CD4-positive, alpha-beta T cell treated with Interleukin-2 at 100 ng/mL for 4 hours (primary cell): ENCODE results near the gene RAB3GAP1.
"Not testable (repeated sequence)": the region's sequence is repeated elsewhere in the genome, so short reads cannot be mapped to it uniquely, and the experiment has no call there.

Experiments used
- DNase-seq: peaks from one replicate; pipeline ENCODE4 v3.0.0-alpha.2; 2020; ENCODE audit warnings: low spot score

Gene RAB3GAP1

GRCh38 chr2:135055182-135055786, 3.2 kb downstream of the RAB3GAP1 start:
- DNase-seq, result no peak

GRCh38 chr2:135056790-135057189, 4.7 kb downstream of the RAB3GAP1 start:
- DNase-seq, result no peak

- no peak for DNase-seq
Observed at GRCh38 chr2:135059577-135059976, 7.5 kb downstream of the RAB3GAP1 start.

DNA sequence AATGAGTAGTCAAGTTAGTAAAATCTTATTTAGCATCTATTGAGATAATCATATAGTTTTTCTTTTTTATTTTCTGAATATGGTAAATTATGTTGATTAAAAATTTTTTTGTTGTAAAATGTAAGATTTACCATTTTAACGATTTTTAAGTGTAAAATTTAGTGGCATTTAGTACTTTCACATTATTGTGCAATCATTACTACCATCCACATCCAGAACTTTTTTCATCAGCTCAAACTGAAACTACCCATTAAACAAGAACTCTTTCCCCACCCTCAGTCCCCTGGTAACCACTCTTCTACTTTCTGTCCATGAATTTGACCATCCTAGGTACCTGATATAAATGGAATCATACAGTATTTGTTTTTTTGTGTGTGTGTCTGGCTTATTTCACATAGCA, 11.1 kb downstream of the RAB3GAP1 start:
- DNase-seq, result no peak

- DNase-seq, result no peak
Observed at GRCh38 chr2:135064149-135064548, 12.1 kb downstream of the RAB3GAP1 start.

DNA sequence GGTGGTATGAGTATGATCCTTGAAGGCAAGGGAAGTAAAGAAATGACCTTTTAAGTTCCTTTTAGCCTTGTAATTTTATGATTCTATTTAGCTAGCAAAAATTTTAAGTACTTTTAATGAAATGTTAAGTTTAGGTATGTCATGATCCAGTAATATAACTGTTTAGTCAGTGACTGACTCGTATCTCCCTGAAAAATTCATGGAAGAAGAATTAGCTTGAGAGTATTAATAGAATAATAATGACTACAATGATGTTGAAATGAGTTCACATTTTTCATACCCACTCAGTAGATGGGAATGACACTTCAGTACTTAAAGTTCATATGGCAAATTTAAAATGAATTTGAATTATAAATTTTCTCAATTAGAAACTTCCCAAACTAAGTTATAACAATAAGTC, 14.6 kb downstream of the RAB3GAP1 start:
- no peak for DNase-seq

DNA sequence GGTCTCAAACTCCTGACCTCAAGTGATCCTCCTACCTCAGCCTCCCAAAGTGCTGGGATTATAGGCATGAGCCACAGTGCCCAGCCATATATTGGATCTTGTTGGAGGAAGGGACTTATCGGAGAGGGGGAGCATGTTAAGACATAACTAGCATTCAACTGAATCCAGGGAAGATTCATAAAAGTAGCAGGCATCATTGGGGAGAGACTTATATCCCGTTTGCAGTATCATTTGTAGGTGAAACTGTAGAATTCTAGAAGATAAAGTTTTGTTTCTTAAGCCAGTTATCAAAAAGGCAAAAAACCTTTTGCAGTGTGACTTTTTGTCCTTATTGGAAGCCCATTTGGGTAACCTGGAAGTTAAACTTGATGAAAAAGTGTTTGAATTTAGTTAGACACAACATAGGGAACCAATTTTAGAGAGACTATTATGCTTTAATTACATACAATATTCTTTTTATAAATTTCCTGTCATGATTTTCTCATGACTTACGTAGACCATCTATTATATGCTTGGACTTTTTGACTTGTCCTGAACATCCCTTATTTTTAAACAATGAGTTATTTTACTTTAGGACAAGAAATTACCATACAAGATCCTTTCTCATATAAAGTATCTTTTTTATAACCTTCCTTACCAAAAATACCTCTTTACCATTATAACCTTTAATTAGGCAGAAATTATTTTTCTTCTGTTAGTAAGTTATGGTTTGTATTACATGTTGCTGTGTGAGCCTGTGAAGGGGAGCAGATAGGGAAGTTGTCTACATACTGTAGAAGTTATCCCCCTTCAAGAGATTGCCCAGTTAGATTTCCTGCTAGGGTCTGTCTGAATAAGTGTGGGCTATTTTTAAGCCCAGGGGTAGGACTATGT, 20.3 kb downstream of the RAB3GAP1 start:
- no peak for DNase-seq

DNA sequence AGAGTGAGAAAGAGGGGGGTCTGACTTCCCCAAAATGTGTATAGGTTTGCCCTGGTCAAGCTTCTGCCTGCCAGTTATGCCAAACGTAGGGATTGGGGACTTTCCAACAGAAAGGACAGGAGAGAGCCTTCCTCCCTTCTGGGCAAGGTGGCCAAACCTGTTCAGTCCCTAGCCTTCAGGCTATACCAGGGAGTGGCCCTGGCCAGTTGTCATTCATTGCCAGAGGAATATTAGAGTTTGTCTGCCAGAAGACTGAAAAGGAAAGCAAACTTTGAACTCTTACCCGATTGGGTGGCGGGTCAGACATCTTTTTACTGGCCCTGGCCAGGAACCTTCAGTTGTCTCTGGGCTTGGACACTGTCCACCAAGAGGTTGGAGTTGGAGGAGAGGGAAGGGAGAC, 22.1 kb downstream of the RAB3GAP1 start:
- no peak for DNase-seq

- no peak for DNase-seq
Observed at GRCh38 chr2:135076556-135076955, 24.5 kb downstream of the RAB3GAP1 start.

DNA sequence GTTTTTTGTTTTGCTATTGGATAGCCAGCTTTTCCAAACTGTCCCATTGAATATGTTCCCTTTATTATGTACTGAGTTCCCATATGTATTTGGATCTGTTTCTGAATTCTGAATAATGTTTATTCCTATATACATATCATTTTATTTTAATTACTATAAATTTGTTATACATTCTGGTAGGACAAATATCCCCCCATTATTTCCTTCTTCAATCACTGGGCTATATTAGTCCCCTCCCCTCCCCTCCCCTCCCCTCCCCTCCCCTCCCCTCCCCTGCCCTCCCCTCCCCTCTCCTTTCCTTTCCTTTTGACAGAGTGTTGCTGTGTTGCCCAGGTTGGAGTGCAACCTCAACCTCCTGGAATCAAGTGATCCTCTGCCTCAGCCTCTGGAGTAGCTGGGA, 26.3 kb downstream of the RAB3GAP1 start:
- DNase-seq, result no peak

GRCh38 chr2:135086222-135086621, 34.1 kb downstream of the RAB3GAP1 start:
- DNase-seq, result no peak

- DNase-seq, result not testable (repeated sequence)
Observed at GRCh38 chr2:135089597-135089996, 37.5 kb downstream of the RAB3GAP1 start.

DNA sequence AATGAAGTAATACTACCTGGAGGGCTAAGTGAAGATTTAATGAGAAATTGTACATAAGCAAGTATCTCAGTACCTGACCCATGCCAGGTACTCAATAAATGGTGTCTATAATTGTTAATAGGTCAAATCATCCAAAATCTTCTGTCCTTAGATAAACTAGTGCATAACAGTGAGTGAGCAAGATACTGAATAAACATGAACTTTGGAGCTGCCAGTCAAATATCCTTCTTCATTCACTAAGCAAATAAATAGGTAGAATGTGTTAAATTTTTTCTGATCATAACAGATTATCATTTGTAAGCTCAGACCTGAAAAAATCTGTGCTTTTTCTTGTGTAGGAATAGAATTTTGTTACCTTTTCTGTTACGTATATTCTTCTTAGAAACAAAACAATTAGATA, 39.6 kb downstream of the RAB3GAP1 start:
- no peak for DNase-seq

DNA sequence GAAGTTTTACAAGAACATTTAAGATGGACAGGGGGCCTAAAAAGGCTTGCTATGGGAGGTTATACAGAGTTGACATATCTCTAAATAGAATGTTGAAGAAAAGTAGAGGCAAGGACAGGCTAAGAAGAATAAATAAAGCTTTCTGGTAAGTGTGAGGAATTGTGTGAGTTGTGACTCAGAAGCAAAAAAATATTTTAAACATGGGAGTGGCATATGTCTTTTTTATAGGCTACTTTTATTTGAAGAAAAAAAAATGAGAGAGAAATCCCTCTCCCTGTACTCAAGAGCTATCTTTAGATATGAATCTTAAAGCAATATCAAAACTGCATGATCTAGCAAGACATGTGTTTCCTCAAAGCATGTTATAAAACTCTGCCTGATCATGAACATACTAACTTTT, 41.1 kb downstream of the RAB3GAP1 start:
- no peak for DNase-seq

DNA sequence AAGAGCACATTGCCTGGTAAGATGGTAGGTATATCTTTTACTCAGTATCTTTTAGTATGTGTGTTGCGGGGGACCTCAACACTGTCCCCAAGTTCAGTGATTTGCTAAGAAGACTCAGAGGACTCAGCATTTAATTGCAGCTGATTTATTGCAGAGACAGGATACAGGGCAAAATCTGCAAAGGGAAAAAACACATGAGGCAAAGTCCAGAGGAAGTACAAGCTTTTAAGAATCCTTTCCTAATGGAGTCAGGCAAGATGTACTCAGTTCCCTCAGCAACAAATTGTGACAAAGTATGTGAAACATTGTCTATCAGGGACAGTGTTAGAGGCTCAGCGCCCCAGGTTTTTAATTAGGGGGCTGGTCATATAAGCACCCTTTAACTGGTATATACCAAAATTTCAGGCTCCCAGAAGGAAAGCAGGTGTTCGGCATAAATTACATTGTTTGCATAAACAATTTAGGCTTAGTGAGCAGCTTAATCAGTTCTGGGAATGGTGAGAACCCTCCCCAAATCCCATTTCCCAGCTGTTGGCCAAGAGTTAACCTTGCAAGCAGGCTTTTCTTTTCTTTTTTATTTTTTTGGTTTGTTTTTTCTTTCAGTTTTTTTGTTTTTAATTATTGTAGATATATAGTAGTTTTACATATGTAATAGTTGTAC, 41.7 kb downstream of the RAB3GAP1 start:
- no peak for DNase-seq

DNA sequence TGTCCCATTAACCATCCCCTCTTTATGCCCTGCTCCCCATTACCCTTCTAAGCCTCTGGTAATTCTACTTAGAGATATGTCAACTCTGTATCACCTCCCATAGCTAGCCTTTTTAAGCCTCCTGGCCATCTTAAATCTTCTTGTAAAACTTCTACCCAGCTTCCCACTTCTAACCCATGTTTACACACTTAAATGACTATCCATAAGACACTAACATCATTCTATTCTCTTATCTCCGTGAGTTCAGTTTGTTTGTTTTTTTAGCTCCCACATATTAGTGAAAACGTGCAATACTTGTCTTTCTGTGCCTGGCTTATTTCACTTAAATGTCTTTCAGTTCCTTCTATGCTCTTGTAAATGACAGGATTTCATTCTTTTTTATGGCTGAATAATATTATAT, 42.4 kb downstream of the RAB3GAP1 start:
- no peak for DNase-seq

- DNase-seq, result no peak
Observed at GRCh38 chr2:135095591-135095990, 43.5 kb downstream of the RAB3GAP1 start.

DNA sequence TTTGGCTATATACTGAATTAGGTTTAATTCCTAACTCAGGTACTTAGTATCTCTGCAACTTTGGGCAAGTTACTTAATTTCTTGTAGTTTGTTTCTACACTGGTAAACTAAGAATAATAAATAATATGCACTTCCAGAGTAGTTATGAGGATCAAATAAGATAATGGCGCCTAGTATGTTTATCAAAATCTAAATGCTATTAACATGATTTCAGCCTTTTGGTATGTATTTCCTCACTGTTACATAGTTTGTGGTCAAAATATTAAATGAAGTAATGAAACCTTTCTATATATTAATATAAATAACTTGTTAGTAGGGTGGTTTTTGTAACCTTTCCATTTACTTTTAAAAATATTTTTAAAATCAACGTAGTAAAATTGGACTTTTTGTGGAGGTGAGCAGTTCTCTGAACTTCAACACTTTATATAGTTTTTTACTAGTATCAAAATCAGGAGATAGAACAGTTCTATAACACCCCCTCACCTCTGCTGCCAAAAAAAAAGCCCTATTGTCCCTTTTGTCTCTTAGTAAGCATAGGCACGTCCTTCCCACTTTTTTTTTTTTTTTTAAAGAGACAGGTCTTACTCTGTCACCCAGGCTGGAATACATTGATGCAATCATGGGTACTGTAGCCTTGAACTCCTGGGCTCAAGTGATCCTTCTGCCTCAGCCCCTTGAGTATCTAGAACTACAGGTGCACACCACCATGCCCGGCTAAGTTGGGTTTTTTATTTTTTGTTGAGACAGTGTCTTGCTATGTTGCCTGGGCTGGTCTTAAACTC, 44.8 kb downstream of the RAB3GAP1 start:
- no peak for DNase-seq

DNA sequence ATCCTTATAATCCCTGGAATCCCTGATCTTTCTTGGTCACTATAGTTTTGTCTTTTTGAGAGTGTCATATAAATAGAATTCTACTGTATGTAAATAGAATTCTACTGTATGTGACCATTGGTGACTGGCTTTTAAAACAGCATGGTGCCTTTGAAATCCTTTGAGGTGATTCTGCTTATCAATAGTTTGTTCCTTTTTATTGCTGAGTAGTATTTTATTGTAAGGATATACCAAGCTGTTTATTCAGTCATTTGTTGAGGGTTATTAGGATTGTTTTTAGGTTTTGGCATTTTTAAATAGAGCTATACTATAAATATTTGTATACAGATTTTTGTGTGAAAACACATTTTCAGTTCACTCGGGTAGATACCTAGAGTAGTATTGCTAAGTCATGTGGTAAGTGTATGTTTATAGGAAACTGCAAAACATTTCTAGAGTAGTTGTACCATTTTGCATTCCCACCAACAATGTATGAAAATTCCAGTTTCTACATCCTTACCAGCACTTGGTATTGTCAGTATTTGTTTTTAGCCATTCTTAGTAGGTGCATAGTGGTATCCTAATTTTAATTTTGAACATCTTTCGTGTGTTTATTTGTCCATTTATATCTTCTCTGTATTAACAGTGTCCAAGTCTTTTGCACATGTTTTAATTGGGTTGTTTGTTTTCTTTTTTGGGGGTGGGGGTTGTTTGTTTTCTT, 45.6 kb downstream of the RAB3GAP1 start:
- no peak for DNase-seq

GRCh38 chr2:135099802-135100483, 47.9 kb downstream of the RAB3GAP1 start:
- DNase-seq, result no peak

DNA sequence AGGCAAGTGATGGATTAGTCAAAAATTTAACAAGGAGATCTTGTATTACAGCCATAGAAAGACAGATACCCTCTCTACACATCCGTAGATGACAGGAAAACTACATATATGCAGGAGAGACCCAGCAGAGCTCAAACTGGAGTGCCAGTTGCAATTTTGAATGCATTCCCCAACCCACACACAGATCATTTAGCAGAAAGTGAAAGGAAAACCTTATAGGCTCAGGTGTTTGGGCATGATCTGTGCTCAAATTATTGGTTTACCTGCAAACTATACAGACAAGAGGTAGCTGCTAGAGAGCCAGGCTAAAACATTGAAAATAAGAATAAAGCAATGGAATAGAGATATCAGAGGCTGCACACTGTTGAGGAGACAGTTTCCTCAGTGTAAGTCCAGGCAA, 51.8 kb downstream of the RAB3GAP1 start:
- DNase-seq, result no peak
